Measurements from ENCODE around the gene AGER. TPM values are rescaled to one million over a fixed set of nuclear protein-coding genes. Genes with fewer than 3 reads are reported as not detected.
A peak's percentile ranks its signal among the peaks of the same experiment; 100 is the strongest.

The AGER gene
- total RNA-seq, 1 experiment from 2014 or later = 14.3 TPM

GRCh38 chr6:32179766-32180405, 4.2 kb downstream of the AGER start:
- Histone ChIP-seq H3T11ph (ENCODE audit: low read length) (no peak overlapping the region), H2BK5ac (ENCODE audit: insufficient read length, low read length) (no peak overlapping the region), H4K20me1 (ENCODE audit: control insufficient read depth, insufficient read depth, insufficient read length) (no peaks in the 10 kb centered on the region), H3K4me2 (ENCODE audit: insufficient read depth, insufficient read length, low read length) (no peak overlapping the region), H2BK20ac (ENCODE audit: low read depth, low read length, poor library complexity, severe bottlenecking) (no peak overlapping the region), H4K5ac (ENCODE audit: insufficient read length, low read depth, low read length) (no peak overlapping the region), H3K4ac (ENCODE audit: low read depth, low read length) (no peak overlapping the region), H2AK5ac (ENCODE audit: insufficient read length, low read length) (no peak overlapping the region), H2BK12ac (ENCODE audit: insufficient read length, low read depth, low read length) (no peak overlapping the region), H4K8ac (replicated peaks; ENCODE audit: insufficient read length, low read depth, low read length) (no peak overlapping the region), H2AFZ (ENCODE audit: low read length) (no peak overlapping the region), H3K23me2 (ENCODE audit: insufficient read length, low read depth, low read length, poor library complexity, severe bottlenecking) (peaks cover 22% of the 10 kb centered on the region), H3K9me3 (ENCODE audit: control insufficient read depth, low read depth, low read length) (no peaks in the 10 kb centered on the region), H3K9ac (ENCODE audit: extremely low read depth, insufficient read length, low read length) (no peak overlapping the region), H3K23ac (ENCODE audit: insufficient read length, low read depth, low read length) (no peak overlapping the region), H3K27me3 (ENCODE audit: insufficient read depth, low read length) (no peaks in the 10 kb centered on the region), H2BK15ac (ENCODE audit: low read depth, low read length) (no peak overlapping the region), H3K79me2 (ENCODE audit: insufficient read depth, low read length) (peaks cover 9% of the 10 kb centered on the region; the same call in 1 of the 2 replicates), H3K18ac (ENCODE audit: insufficient read length, low read depth, low read length) (no peak overlapping the region), H4K91ac (ENCODE audit: insufficient read length, low read depth, low read length) (no peak overlapping the region), H3K79me1 (ENCODE audit: insufficient read depth, low read depth, low read length, poor library complexity, severe bottlenecking) (no peaks in the 10 kb centered on the region), H3K56ac (ENCODE audit: insufficient read length, low read depth, low read length) (no peak overlapping the region), H3K27ac (ENCODE audit: insufficient read length, low read depth, low read length) (no peak overlapping the region), H2BK120ac (ENCODE audit: low read depth, low read length, poor library complexity, severe bottlenecking) (no peak overlapping the region), H3K4me1 (ENCODE audit: insufficient read depth, low read length) (peaks cover under 1% of the 10 kb centered on the region; the same call in 1 of the 2 replicates), H3K14ac (ENCODE audit: insufficient read depth, low read length) (no peak overlapping the region)
- no peak for DNase-seq
- Mint-ChIP-seq H3K27ac (peak overlapping the region in 1 of 3 experiments; percentile 62; a peak in 2 of 7 replicates), H3K27me3 (ENCODE audit: low read depth) (no peaks in the 10 kb centered on the region; the same call in 1 of the 2 replicates), H3K4me1 (peaks cover 24 to 26% of the 10 kb centered on the region in 2 experiments), H3K9me3 (no peaks in the 10 kb centered on the region; a peak in 1 of 5 replicates), H3K4me3 (peak overlapping the region; percentile 83 to 86; a peak in 4 of 5 replicates), H3K36me3 (ENCODE audit: insufficient read depth in 1 of 3, low read depth in 3 of 3) (peaks cover 22 to 52% (median 40%) of the 10 kb centered on the region in 3 experiments)
- no CpG with 5 or more reads among the region's 10 CpGs for WGBS (ENCODE audit: extremely low coverage, insufficient read length, low lambda C conversion rate)
- no peak for TF ChIP-seq CTCF (conservative IDR thresholded peaks at IDR 0.05)
